ENCODE results near the gene ADAMTS13.

The ADAMTS13 gene

GRCh38 chr9:133397895-133398294 lies 24.3 kb upstream of the ADAMTS13 start:
- H3K27me3 ChIP-seq (ENCODE audit: low read depth, low read length) = no peaks in the 10 kb centered on the region
- no peak for TF ChIP-seq CTCF (IDR thresholded peaks at IDR 0.05; ENCODE audit: low read depth, low read length)
- TF ChIP-seq EZH2phosphoT487 (IDR thresholded peaks at IDR 0.05; ENCODE audit: low read depth) = no peak
- no peaks in the 10 kb centered on the region for H3K9me3 ChIP-seq (ENCODE audit: insufficient read depth, low read length)
- no peaks in the 10 kb centered on the region for H3K36me3 ChIP-seq (replicated peaks; ENCODE audit: low read depth, low read length)
- no peak overlapping the region for H2AFZ ChIP-seq (ENCODE audit: low read depth, low read length)
- H3K9ac ChIP-seq (ENCODE audit: low read length) = no peak overlapping the region
- H3K27ac ChIP-seq (ENCODE audit: low read length) = no peak overlapping the region
- no peaks in the 10 kb centered on the region for H3K79me2 ChIP-seq (ENCODE audit: low read length)
- H3K4me1 ChIP-seq (ENCODE audit: low read length) = no peaks in the 10 kb centered on the region
- H3K4me2 ChIP-seq (ENCODE audit: low read length) = no peak overlapping the region
- H4K20me1 ChIP-seq (ENCODE audit: insufficient read depth, low read length) = no peaks in the 10 kb centered on the region
- no peak overlapping the region for H3K4me3 ChIP-seq (ENCODE audit: low read length)

GRCh38 chr9:133400292-133400691 lies 21.9 kb upstream of the ADAMTS13 start:
- no peaks in the 10 kb centered on the region for H4K20me1 ChIP-seq (ENCODE audit: insufficient read depth, low read length)
- H2AFZ ChIP-seq (ENCODE audit: low read depth, low read length) = no peak overlapping the region
- H3K27me3 ChIP-seq (ENCODE audit: low read depth, low read length) = no peaks in the 10 kb centered on the region
- H3K79me2 ChIP-seq (ENCODE audit: low read length) = no peaks in the 10 kb centered on the region
- no peak overlapping the region for H3K4me2 ChIP-seq (ENCODE audit: low read length)
- H3K4me3 ChIP-seq (ENCODE audit: low read length) = no peak overlapping the region
- H3K4me1 ChIP-seq (ENCODE audit: low read length) = no peaks in the 10 kb centered on the region
- H3K36me3 ChIP-seq (replicated peaks; ENCODE audit: low read depth, low read length) = peaks cover 7% of the 10 kb centered on the region
- no peak overlapping the region for H3K9ac ChIP-seq (ENCODE audit: low read length)
- no peaks in the 10 kb centered on the region for H3K9me3 ChIP-seq (ENCODE audit: insufficient read depth, low read length)
- no peak overlapping the region for H3K27ac ChIP-seq (ENCODE audit: low read length)
- TF ChIP-seq CTCF (IDR thresholded peaks at IDR 0.05; ENCODE audit: low read depth, low read length) (no peak), EZH2phosphoT487 (IDR thresholded peaks at IDR 0.05; ENCODE audit: low read depth) (no peak)

GRCh38 chr9:133401588-133401987 lies 20.6 kb upstream of the ADAMTS13 start:
- no peaks in the 10 kb centered on the region for H4K20me1 ChIP-seq (ENCODE audit: insufficient read depth, low read length)
- TF ChIP-seq EZH2phosphoT487 (IDR thresholded peaks at IDR 0.05; ENCODE audit: low read depth) (no peak), CTCF (IDR thresholded peaks at IDR 0.05; ENCODE audit: low read depth, low read length) (no peak)
- no peak overlapping the region for H3K27ac ChIP-seq (ENCODE audit: low read length)
- no peak overlapping the region for H3K4me3 ChIP-seq (ENCODE audit: low read length)
- H3K9me3 ChIP-seq (ENCODE audit: insufficient read depth, low read length) = no peaks in the 10 kb centered on the region
- no peak overlapping the region for H3K9ac ChIP-seq (ENCODE audit: low read length)
- no peak overlapping the region for H3K4me2 ChIP-seq (ENCODE audit: low read length)
- peaks cover 15% of the 10 kb centered on the region for H3K36me3 ChIP-seq (replicated peaks; ENCODE audit: low read depth, low read length)
- H2AFZ ChIP-seq (ENCODE audit: low read depth, low read length) = no peak overlapping the region
- no peaks in the 10 kb centered on the region for H3K79me2 ChIP-seq (ENCODE audit: low read length)
- no peaks in the 10 kb centered on the region for H3K27me3 ChIP-seq (ENCODE audit: low read depth, low read length)
- H3K4me1 ChIP-seq (ENCODE audit: low read length) = no peaks in the 10 kb centered on the region

GRCh38 chr9:133402689-133403088 lies 19.5 kb upstream of the ADAMTS13 start:
- H3K79me2 ChIP-seq (ENCODE audit: low read length) = no peaks in the 10 kb centered on the region
- H3K27me3 ChIP-seq (ENCODE audit: low read depth, low read length) = no peaks in the 10 kb centered on the region
- H2AFZ ChIP-seq (ENCODE audit: low read depth, low read length) = no peak overlapping the region
- peaks cover 23% of the 10 kb centered on the region for H3K36me3 ChIP-seq (replicated peaks; ENCODE audit: low read depth, low read length)
- H4K20me1 ChIP-seq (ENCODE audit: insufficient read depth, low read length) = no peaks in the 10 kb centered on the region
- no peak overlapping the region for H3K27ac ChIP-seq (ENCODE audit: low read length)
- H3K9me3 ChIP-seq (ENCODE audit: insufficient read depth, low read length) = no peaks in the 10 kb centered on the region
- no peak overlapping the region for H3K4me3 ChIP-seq (ENCODE audit: low read length)
- no peaks in the 10 kb centered on the region for H3K4me1 ChIP-seq (ENCODE audit: low read length)
- no peak overlapping the region for H3K9ac ChIP-seq (ENCODE audit: low read length)
- no peak overlapping the region for H3K4me2 ChIP-seq (ENCODE audit: low read length)
- TF ChIP-seq EZH2phosphoT487 (IDR thresholded peaks at IDR 0.05; ENCODE audit: low read depth) (no peak), CTCF (IDR thresholded peaks at IDR 0.05; ENCODE audit: low read depth, low read length) (no peak)

Data from OCI-LY3 (cell line).